Suprapubic skin (tissue), 4 donors: Measurements from ENCODE around the gene F5. TPM values are rescaled to one million over a fixed set of nuclear protein-coding genes. Genes with fewer than 3 reads are reported as not detected.

Experiments
- DNase-seq, 2 donors: peaks; one replicate each; pipeline ENCODE4 v3.0.0-alpha.2; 2019; ENCODE audit warnings: low spot score in 2 of 2
- H3K27ac ChIP-seq: fragments of 200-600 bp; sonication (generic); one replicate; pipeline ENCODE4 v1.5.1; 2019
- H3K27me3 ChIP-seq: fragments of 200-600 bp; sonication (generic); one replicate; pipeline ENCODE4 v1.5.1; 2019
- H3K36me3 ChIP-seq: fragments of 200-600 bp; sonication (generic); one replicate; pipeline ENCODE4 v1.5.1; 2019
- H3K4me1 ChIP-seq: fragments of 200-600 bp; sonication (generic); one replicate; pipeline ENCODE4 v1.5.1; 2019
- H3K4me3 ChIP-seq: fragments of 200-600 bp; sonication (generic); one replicate; pipeline ENCODE4 v1.5.1; 2019; ENCODE audit warnings: mild to moderate bottlenecking
- H3K9me3 ChIP-seq: fragments of 200-600 bp; sonication (generic); one replicate; pipeline ENCODE4 v1.5.1; 2019
- CTCF ChIP-seq, 2 donors: fragments of 200-600 bp in 1 of 2; fragments of 450-650 bp in 1 of 2; sonication (generic) in 1 of 2; IDR thresholded peaks; one replicate each; pipeline ENCODE4 v1.5.1; 2016 to 2019; ENCODE audit warnings: antibody characterized with exemption in 2 of 2, mild to moderate bottlenecking in 1 of 2, moderate library complexity in 1 of 2
- EP300 ChIP-seq: sonication (generic); formaldehyde crosslinking; IDR thresholded peaks from one replicate; pipeline ENCODE4 v1.6.1; 2017; ENCODE audit warnings: antibody characterized with exemption
- POLR2A ChIP-seq, 2 donors: fragments of 450-650 bp; IDR thresholded peaks; one replicate each; pipeline ENCODE4 v1.6.1; 2017; ENCODE audit warnings: antibody characterized with exemption in 2 of 2, mild to moderate bottlenecking in 2 of 2, moderate library complexity in 2 of 2
- POLR2AphosphoS5 ChIP-seq, 3 donors: sonication (generic); formaldehyde crosslinking; IDR thresholded peaks; one replicate each; pipeline ENCODE4 v1.6.1; 2017; ENCODE audit warnings: antibody characterized with exemption in 3 of 3
- WGBS: methylation state at CpG from one replicate; pipeline ENCODE4 v1.1.5; 2018; 5-methylcytosine and 5-hydroxymethylcytosine counted together
- total RNA-seq, 4 donors: library from RNA; depleted of rRNA; stranded (reverse); fragments of >200 nt; gene quantifications; one replicate each; pipeline ENCODE4 v1.1.0, GENCODE V29; 2016

The F5 gene
- total RNA-seq, 4 donors from 2014 or later: 3.4 to 8.9 (median 5.4) TPM

DNA sequence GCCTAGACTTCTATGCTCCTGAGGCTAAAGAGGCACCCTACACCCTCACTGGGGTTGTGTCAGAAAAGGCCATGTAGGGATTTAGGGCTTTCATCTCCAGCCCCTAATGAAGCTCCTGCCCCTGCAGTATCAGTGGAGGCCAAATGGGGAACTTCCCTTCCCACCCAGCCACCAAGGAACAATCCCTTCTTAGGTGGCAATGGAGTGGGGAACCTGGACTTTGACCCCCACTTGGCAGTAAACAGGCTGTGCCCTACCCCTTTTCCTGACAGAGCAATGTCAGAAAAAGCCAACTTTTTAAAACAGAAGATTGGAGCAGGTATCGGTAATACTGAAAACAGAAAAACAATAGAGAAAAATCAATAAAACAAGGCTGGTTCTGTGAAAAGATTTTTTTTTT, 65.1 kb downstream of the F5 start:
- DNase-seq: no peak
- Histone ChIP-seq H3K4me3 (no peak overlapping the region), H3K27me3 (no peaks in the 10 kb centered on the region), H3K36me3 (no peaks in the 10 kb centered on the region), H3K9me3 (no peaks in the 10 kb centered on the region), H3K27ac (no peak overlapping the region), H3K4me1 (no peaks in the 10 kb centered on the region)
- 100% methylated on average over 1 of the region's 1 CpG for WGBS
- TF ChIP-seq CTCF (IDR thresholded peaks at IDR 0.05) (no peak), POLR2A (IDR thresholded peaks at IDR 0.05) (no peak), EP300 (no peak)

DNA sequence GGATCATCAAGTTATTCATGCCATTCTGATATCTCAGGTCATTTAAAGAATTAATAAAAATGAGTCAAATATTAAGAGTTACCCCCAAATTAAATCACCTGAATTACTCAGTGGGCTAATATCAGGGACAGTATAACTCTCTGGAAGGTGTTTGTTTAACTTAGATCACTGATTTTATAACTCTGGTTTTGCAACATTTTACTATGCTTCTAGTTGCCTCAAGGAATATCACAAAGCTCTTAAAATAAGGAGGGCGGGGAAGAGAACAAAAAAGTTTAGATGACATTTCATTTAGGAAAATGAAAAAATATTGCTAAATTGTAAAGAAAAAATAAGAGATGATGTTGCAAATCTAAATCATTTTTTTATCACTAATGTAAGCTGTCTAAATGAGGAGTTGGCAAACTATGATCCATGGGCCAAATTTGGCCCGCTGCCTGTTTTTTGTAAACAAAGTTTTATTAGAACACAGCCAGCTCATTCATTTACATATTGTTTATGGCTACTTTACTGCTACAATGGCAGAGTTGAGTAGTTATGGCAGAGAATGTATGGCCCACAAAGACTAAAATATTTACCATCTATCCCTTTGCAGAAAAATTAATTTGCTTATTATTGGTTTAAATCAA, 68.6 kb downstream of the F5 start:
- Histone ChIP-seq H3K27me3 (no peaks in the 10 kb centered on the region), H3K36me3 (no peaks in the 10 kb centered on the region), H3K9me3 (no peaks in the 10 kb centered on the region), H3K4me1 (peaks cover 5% of the 10 kb centered on the region), H3K4me3 (no peak overlapping the region), H3K27ac (no peak overlapping the region)
- 74% methylated on average over 2 of the region's 2 CpGs for WGBS
- TF ChIP-seq POLR2A (IDR thresholded peaks at IDR 0.05): no peak
- no peak for TF ChIP-seq POLR2AphosphoS5 (IDR thresholded peaks at IDR 0.05)
- no peak for TF ChIP-seq EP300
- TF ChIP-seq CTCF (IDR thresholded peaks at IDR 0.05): no peak
- DNase-seq: no peak

GRCh38 chr1:169515641-169516040, 70.6 kb downstream of the F5 start:
- no peak overlapping the region for H3K27ac ChIP-seq
- no peaks in the 10 kb centered on the region for H3K36me3 ChIP-seq
- no peak overlapping the region for H3K4me3 ChIP-seq
- no peaks in the 10 kb centered on the region for H3K27me3 ChIP-seq
- H3K9me3 ChIP-seq: no peaks in the 10 kb centered on the region
- peaks cover 15% of the 10 kb centered on the region for H3K4me1 ChIP-seq
- TF ChIP-seq CTCF (IDR thresholded peaks at IDR 0.05): no peak
- no peak for TF ChIP-seq EP300
- no peak for TF ChIP-seq POLR2AphosphoS5 (IDR thresholded peaks at IDR 0.05)
- no peak for TF ChIP-seq POLR2A (IDR thresholded peaks at IDR 0.05)
- DNase-seq: no peak

GRCh38 chr1:169514566-169515270, 71.6 kb downstream of the F5 start:
- DNase-seq: no peak
- TF ChIP-seq POLR2AphosphoS5 (IDR thresholded peaks at IDR 0.05) (no peak), POLR2A (IDR thresholded peaks at IDR 0.05) (no peak), CTCF (IDR thresholded peaks at IDR 0.05) (no peak), EP300 (no peak)
- H3K4me3 ChIP-seq: no peak overlapping the region
- no peaks in the 10 kb centered on the region for H3K36me3 ChIP-seq
- H3K4me1 ChIP-seq: peaks cover 15% of the 10 kb centered on the region
- 41% methylated on average over 2 of the region's 2 CpGs for WGBS
- H3K27ac ChIP-seq: no peak overlapping the region
- H3K9me3 ChIP-seq: no peaks in the 10 kb centered on the region
- no peaks in the 10 kb centered on the region for H3K27me3 ChIP-seq

DNA sequence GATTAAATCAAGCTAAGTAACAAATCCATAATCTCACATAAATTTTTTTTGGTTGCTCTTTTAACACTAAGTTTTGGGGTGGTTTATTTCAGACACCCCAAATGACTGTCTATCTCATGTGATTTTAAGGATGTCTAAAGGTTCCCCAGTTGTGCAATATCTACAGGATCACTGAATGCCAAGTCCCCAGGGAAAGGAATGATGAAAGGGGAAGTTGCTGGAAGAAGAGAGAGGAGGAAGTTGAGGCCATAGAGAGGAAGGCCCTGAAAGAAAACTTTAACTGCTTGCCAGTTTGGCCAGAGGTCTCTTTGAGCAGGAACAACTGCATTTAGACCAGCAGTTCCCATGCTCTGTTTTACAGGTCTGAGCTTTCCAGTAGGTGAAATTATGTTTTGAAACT, 73.1 kb downstream of the F5 start:
- H3K27me3 ChIP-seq: no peaks in the 10 kb centered on the region
- no peak for DNase-seq
- no peaks in the 10 kb centered on the region for H3K9me3 ChIP-seq
- H3K4me3 ChIP-seq: no peak overlapping the region
- H3K36me3 ChIP-seq: no peaks in the 10 kb centered on the region
- no peak for TF ChIP-seq POLR2A (IDR thresholded peaks at IDR 0.05)
- TF ChIP-seq POLR2AphosphoS5 (IDR thresholded peaks at IDR 0.05): peak in 1 of 3 donors; percentile 26
- H3K27ac ChIP-seq: no peak overlapping the region
- H3K4me1 ChIP-seq: peaks cover 15% of the 10 kb centered on the region
